NCI-H510A treated with DMSO at 0.1 percent for 48 hours (cell line): ENCODE measurements around the gene TNFRSF12A.

Source experiments
- DNase-seq: peaks from one replicate; lab custom pipeline; 2025; lab: John Stamatoyannopoulos, UW

Gene TNFRSF12A

DNA sequence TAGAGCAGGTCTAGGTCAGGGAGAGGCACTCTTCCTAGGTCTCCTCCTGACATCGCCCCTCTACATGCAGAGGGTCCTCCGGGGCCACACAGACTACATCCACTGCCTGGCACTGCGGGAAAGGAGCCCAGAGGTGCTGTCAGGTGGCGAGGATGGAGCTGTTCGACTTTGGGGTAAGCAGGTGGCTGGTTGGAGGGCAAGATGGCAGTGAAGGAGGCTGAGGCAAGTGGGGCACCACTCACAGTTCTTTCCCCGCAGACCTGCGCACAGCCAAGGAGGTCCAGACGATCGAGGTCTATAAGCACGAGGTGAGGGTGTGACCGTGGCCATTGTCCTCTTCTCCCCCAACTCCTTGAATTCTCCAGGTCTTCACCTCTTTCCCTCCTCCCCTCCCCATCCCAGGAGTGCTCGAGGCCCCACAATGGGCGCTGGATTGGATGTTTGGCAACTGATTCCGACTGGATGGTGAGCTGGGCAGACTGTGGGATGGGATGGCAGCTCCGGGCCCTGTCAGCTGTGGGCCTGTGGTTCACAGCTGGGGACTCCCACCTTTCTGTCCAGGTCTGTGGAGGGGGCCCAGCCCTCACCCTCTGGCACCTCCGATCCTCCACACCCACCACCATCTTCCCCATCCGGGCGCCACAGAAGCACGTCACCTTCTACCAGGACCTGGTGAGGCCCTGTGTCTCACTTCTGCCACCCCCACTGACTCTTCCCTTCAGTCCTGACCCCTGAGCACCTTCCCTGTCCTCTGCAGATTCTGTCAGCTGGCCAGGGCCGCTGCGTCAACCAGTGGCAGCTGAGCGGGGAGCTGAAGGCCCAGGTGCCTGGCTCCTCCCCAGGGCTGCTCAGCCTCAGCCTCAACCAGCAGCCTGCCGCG lies 6.7 kb downstream of the TNFRSF12A start:
- no peak for DNase-seq

DNA sequence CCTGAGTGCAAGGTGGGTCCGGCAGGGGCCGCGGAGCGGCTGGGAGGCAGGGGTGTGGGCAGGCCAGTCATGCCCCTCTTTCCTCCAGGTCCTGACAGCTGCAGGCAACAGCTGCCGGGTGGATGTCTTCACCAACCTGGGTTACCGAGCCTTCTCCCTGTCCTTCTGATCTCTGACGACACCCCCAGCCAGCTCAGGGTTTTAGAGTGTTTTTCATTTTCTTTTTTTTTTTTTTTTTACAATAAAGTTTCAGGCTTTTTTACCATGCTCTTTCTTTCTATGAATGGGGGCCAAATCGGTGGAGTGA lies 7.3 kb downstream of the TNFRSF12A start:
- no peak for DNase-seq

GRCh38 chr16:3027983-3028715 lies 8.0 kb downstream of the TNFRSF12A start:
- DNase-seq = peak; percentile 70

- no peak for DNase-seq
These were observed 8.7 kb downstream of the TNFRSF12A start for GRCh38 chr16:3028716-3029319.

- DNase-seq = no peak
These were observed 9.5 kb downstream of the TNFRSF12A start for GRCh38 chr16:3029491-3030221.

DNA sequence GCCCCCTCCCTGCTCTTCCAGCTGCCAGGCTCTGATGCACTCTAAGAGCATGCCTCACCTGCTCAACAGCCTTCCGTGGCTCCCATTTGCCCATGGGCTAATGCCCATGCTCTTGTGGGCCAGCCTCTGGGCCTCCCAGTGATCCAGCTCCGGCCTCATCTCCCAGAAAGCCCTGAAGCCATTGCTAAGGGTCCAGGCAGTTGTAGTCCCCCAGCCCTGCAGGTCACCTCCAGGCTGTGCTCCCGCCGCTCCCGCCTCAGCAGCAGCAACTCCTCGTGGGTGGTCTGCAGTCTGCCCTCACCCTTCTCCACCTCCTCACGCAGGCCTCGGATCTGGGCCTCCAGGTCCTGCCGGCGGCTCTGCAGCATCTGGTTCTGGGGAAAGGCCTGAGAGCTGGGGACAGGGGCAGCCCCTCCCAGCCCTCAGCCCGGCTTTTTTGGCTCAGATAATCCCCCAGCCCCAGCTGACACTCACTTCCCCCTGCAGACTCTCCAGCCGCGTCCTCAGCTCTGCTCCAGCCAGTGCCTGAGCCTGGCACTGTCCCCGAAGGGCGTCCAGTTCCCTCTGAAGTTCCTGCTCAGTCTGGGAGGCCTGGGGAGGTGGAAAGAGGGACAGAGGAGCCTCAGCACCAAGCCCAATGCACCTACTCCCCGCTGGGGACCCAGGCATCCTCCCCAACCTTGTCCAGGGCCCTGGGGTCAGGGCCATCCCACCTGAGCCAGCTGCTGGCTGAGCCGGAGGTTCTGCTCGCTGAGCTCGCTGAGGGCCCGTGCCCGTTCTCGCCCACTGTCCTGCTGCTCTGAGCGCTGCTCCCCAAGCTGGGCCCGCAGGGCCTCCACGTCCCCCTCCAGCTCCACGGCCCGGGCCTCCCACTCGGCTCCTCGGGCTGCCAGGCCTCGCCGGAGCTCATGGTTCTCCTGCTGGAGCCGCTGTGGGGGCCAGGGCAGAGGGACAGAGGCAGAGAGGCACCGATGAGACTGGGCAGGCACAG lies 10.3 kb downstream of the TNFRSF12A start:
- no peak for DNase-seq

GRCh38 chr16:3032624-3033023 lies 12.5 kb downstream of the TNFRSF12A start:
- DNase-seq = no peak

DNA sequence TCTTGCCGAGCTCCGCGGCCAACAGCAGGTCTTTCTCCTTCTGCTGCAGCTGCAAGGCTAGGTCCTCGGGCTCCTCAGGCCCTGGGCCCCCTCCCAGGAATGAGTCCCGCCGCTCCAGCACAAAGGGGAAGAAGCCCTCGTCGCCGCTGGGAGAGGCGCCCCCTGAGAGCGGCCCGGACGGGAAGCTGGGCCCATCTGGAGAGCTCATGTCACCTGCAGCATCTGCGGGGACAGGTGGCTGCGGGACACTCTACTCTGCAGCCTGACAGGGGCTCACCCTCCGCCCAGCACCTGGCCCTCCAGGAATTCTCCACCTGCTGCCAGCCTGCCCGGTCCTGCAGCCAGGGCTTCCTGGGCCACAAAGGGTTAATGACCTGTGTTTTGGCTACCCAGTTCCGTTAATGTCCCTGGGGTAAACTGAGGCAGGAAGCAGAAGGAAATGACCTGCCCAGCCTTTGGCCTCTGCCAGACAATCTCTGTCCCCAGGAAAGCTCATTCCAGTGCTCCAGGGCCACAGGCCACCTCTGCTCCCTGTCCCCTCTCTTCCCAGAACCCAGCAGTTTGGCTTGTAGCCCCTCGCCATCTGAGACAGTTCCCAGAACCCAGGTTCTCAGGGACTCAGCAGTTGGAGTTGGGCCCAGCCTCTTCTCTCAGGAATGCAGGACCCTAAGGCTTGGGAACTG lies 15.3 kb downstream of the TNFRSF12A start:
- no peak for DNase-seq

DNA sequence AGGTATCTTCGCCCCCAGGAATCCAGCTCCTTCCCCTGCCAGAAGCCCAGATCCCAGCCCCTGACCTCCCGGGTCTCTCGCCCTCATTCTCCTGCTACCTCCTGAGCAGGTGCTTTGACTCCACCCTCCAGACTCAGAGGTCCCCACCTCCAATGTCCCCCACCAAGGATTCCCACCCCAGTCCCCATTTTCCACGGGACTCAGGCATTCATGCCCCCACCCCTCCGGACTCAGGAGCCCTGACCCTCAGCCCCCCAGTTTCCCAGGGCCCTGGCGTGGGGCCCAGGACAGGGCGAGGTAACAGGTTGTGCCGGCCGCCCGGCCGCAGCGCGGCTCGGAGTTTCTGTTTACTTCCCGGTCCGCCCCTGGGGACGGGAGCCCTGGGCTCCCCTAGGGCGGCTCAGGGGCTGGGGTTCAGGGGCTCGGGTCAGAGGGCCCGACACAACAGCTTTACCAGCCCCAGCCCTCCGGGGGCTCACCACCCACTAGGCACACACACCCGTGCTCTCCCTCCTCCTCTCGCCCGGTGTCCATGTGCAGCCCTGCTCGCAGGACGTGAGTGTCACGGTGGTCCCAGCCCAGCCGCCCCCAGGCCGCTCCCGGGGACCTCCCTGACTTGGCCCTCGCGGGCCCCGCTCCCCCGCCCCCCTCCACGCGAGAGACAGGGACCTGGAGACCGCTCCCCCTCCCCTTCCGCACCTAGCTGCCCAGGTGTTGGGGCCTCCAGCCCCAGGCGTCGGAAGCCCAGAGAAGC lies 16.0 kb downstream of the TNFRSF12A start:
- no peak for DNase-seq

DNA sequence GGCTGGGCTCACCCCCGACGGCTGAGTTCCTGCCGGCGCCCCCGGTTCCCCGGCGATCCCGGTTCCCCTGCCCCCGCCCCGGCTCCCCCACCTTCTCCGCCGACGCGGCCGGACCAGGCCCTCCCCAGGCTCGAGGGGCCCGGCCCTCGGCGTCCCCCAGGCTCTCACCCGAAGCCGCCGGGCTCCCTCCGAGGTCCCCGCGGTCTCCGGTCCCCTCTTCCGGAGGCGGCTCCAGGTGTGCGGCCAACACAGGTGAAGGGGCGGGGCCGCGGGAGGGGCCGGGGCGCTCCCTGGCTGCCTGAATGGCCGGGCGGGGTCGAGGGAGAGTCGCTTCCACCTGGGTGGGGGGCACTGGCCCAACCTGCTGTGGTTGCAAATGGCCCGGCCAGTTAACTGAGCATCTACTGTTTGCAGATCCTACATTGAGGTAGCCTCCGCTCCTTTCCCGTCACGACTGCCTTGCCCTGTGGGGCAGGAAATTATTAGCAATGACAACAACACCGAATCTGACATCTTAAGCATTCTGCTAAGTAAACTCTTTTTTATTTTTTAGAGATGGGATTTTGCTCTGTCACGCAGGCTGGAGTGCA lies 16.7 kb downstream of the TNFRSF12A start, which contains the start of gene BICDL2:
TSS of gene BICDL2 (minus strand) at position 219 of the 590 bp plus-strand sequence. CDS start 1,448 bp downstream, outside the sequence.
- DNase-seq = peak; percentile 35

- peak; percentile 15 for DNase-seq
These were observed 18.1 kb downstream of the TNFRSF12A start for GRCh38 chr16:3038256-3038655.

- no peak for DNase-seq
These were observed 18.7 kb downstream of the TNFRSF12A start for GRCh38 chr16:3038896-3039295.

GRCh38 chr16:3042376-3042775 lies 22.2 kb downstream of the TNFRSF12A start:
- DNase-seq = no peak

DNA sequence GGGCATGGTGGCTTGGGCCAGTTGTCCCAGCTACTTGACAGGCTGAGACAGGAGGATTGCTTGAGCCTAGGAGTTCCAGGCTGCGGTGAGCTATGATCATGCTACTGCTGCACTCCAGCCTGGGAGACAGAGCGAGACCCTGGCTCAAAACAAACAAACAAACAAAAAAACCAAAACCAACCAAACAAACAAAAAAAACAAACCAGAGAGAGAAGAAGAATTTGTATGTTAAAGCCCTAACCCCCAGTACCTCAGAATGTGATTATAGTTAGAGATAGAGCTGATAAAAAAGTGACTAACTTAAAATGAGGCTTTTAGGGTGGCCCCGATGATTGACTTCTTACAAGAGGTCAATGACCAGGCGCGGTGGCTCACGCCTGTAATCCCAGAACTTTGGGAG lies 24.5 kb downstream of the TNFRSF12A start:
- DNase-seq = no peak

DNA sequence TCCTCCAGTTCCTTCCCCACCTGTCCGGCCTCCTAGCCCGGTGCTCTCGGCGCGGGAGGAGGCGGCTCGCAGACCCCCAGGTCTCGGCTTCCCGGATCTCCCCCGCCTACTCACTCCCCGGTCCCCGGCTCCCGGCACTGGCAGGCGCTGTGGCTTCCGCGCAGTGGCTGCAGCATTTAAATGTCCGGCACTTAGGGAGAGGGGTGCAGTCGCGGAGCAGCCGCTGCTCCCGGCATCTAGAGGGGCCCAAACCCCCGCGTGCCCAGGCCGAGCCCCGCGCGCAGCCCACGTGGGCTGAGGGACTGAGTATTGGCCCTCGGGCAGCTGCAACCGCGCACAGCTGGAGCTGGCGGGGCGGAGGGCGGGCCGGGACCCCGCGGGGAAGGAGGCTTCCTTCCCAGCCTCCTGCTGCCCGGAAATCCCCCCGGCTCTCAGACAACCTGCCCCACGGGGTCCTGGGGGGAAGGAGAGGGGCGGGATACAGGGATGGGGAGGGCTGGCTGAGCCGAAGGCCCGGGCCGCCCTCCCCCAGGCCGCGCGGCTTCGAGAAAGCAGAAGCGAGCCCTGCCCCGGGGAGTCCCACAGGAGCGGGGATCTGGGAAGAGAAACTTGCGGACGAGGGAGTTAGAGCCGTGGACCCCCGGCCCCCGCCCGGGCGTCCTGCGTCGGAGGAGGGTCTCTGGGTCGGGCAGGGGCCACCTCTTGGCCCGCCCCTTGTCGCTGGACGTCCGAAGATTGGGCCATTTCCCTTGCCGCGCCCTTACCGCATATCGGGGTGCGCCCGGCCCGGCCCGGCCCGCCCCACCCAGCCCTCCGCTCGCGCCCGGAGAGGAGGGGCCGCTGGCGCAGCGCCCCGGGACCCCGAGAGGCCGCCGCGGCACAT lies 25.8 kb downstream of the TNFRSF12A start, which contains the start of gene MMP25:
TSS of gene MMP25 (plus strand) at position 804 of the 883 bp plus-strand sequence. CDS start 357 bp downstream, outside the sequence.
- DNase-seq = no peak

DNA sequence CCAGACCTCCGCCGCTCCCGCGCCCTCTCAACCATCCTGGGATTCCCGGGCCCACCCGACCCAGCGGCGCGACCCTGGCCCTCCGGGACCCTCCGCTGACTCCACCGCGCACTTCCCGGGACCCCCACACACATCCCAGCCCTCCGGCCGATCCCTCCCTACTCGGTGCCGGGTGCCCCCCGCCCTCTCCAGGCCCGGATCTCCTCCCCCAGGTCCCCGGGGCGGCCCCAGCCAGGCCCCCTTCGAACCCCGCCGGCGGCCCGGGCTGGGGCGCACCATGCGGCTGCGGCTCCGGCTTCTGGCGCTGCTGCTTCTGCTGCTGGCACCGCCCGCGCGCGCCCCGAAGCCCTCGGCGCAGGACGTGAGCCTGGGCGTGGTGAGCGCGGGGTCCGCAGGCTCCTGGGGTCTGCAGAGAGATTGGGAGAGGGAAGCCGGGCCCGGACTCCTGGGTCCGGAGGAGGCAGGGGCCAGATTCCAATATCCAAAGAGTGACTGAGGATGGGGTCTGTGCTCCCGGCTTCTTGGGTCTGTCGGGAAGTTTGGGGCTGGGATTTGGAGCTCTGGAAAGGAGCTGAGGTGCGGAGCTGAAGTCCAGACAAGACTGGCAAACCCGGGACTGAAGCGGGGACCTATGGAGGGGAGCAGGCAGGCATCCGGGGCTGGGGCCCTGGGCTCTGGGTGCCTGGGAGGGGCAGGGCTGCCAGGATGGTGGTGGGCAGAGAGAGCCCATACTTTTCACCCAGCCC lies 26.6 kb downstream of the TNFRSF12A start:
- no peak for DNase-seq

GRCh38 chr16:3047387-3047720 lies 27.2 kb downstream of the TNFRSF12A start:
- no peak for DNase-seq
